ENCODE measurements around the gene ZGLP1. TPM values are rescaled to one million over a fixed set of nuclear protein-coding genes. Genes with fewer than 3 reads are reported as not detected.

Gene ZGLP1
- total RNA-seq, 1 donor from 2014 or later = 3.1 TPM

DNA sequence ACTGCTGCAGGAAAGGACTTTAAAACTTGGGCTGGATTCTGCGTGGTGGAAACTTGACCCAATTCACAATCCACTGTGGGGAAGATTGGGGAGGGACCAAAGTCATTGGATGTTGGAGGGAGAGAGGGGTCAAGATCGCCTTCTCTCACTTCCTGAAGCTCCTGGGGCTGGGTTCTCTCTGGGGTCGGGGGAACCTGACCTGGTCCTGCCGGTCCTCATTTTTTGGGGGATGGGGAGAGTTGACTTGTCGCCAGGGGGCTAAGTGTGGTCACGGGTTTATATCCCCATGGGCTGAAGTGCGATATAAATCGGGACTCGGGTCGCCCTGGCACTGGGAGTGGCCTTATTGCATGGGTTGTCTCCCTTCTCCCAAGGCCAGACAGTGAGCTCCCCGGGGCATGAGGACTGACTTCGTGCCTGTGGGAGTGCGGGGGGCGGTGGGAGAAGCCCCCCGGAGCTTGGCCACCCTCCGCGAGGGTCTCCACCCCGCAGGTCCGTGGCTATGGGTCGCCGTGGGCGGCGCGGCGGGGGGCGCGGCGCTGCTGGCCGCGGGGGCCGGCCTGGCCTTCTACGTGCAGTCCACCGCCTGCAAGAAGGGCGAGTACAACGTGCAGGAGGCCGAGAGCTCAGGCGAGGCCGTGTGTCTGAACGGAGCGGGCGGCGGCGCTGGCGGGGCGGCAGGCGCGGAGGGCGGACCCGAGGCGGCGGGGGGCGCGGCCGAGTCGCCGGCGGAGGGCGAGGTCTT is 13.6 kb downstream of the ZGLP1 start:
- intact Hi-C loops (cut with micrococcal nuclease) = loop anchor here (1.0 to 2.0 kb wide), 3 partner anchors 10 to 37 kb away; partner anchors contain the start of genes FDX2, ICAM4 and RAVER1

DNA sequence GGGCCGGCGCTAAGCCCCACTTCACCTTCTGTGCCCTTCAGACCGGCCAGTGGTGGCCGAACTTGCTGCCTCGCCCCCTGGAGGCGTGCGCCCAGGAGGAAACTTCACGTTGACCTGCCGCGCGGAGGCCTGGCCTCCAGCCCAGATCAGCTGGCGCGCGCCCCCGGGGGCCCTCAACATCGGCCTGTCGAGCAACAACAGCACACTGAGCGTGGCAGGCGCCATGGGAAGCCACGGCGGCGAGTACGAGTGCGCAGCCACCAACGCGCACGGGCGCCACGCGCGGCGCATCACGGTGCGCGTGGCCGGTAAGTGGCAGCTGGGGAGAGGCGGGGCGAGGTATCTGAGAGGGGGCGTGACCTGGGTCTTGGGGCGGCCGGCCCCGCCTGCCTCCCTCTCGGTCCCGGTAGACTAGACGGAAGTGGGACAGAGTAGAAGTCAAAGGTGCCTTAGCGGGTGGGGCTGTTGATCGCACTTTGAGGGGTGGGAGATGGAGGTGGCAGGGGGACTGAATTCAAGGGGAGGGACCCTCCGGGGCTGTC is 14.2 kb downstream of the ZGLP1 start:
- intact Hi-C loops (cut with micrococcal nuclease) = loop anchor here (1.0 to 2.0 kb wide), 3 partner anchors 9 to 38 kb away; partner anchors contain the start of genes FDX2, ICAM4 and RAVER1

DNA sequence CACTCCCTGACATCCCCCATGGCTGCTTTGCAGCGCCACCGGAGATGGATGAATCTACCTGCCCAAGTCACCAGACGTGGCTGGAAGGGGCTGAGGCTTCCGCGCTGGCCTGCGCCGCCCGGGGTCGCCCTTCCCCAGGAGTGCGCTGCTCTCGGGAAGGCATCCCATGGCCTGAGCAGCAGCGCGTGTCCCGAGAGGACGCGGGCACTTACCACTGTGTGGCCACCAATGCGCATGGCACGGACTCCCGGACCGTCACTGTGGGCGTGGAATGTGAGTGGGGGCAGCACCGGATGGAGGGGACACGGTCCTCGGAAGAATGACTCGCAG is 15.3 kb downstream of the ZGLP1 start:
- intact Hi-C loops (cut with micrococcal nuclease) = loop anchor here (2.0 kb wide), 1 partner anchor 22 kb away; the partner anchor contains the start of gene FDX2

DNA sequence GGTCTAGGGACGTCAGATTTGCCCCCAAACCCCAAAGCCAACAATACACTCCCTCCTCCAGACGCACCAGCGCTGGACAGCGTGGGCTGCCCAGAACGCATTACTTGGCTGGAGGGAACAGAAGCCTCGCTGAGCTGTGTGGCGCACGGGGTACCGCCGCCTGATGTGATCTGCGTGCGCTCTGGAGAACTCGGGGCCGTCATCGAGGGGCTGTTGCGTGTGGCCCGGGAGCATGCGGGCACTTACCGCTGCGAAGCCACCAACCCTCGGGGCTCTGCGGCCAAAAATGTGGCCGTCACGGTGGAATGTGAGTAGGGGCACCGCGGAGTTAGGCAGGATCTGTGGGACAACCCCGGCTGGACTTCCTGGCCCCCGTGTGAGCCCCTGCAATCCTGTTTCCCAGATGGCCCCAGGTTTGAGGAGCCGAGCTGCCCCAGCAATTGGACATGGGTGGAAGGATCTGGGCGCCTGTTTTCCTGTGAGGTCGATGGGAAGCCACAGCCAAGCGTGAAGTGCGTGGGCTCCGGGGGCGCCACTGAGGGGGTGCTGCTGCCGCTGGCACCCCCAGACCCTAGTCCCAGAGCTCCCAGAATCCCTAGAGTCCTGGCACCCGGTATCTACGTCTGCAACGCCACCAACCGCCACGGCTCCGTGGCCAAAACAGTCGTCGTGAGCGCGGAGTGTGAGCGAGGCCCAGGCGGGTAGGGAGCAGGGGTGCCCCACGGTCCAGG is 15.8 kb downstream of the ZGLP1 start:
- intact Hi-C loops (cut with micrococcal nuclease) = loop anchor here (2.0 kb wide), 1 partner anchor 23 kb away; the partner anchor contains the start of gene FDX2

DNA sequence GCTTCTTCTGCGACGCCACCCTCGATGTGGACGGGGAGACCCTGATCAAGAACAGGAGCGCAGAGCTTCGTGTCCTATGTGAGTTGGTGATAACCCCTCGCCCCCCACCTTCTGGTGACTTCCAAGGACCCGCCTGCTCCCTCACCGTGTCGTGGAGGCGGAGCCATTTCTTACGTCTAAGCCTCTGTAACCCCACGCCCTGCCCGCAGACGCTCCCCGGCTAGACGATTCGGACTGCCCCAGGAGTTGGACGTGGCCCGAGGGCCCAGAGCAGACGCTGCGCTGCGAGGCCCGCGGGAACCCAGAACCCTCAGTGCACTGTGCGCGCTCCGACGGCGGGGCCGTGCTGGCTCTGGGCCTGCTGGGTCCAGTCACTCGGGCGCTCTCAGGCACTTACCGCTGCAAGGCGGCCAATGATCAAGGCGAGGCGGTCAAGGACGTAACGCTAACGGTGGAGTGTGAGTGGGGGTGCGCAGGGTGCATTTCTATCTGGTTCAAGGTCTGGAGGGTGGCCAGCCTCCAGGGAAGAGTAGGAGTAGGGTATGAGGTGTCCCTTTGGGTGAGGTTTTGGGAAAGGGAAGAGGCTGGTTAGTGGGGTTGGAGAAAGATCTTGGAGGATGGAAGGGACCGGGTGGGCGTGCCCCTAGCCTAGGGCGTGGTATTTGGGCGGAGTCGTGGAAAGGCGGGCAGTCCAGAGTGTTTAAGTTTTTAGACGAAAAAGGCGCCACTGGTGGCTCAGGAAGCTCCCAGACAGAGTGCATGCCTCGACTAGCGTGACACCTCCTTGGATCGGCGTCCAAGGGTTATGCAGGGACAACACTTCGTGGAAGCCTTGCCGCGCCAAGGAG is 16.6 kb downstream of the ZGLP1 start:
- intact Hi-C loops (cut with micrococcal nuclease) = no loop called here

DNA sequence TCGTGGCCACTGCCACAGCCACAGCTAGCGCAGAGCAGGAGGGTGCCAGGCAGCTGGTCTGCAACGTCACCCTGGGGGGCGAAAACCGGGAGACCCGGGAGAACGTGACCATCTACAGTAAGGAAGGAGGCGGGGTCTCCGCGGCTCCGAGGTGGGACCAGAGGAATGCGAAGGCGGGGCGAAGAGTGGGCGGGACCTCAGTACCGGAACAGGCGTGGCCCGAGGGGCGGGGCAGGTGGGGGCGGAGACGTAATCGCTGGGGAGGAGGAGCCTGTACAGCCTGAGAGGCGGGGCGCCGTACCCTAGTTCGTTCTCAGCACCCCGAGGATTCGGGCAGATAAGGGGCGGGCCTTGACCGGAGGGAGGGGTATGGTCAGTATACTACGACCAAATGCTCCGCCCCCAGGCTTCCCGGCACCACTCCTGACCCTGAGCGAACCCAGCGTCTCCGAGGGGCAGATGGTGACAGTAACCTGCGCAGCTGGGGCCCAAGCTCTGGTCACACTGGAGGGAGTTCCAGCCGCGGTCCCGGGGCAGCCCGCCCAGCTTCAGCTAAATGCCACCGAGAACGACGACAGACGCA is 17.3 kb downstream of the ZGLP1 start:
- intact Hi-C loops (cut with micrococcal nuclease) = no loop called here

DNA sequence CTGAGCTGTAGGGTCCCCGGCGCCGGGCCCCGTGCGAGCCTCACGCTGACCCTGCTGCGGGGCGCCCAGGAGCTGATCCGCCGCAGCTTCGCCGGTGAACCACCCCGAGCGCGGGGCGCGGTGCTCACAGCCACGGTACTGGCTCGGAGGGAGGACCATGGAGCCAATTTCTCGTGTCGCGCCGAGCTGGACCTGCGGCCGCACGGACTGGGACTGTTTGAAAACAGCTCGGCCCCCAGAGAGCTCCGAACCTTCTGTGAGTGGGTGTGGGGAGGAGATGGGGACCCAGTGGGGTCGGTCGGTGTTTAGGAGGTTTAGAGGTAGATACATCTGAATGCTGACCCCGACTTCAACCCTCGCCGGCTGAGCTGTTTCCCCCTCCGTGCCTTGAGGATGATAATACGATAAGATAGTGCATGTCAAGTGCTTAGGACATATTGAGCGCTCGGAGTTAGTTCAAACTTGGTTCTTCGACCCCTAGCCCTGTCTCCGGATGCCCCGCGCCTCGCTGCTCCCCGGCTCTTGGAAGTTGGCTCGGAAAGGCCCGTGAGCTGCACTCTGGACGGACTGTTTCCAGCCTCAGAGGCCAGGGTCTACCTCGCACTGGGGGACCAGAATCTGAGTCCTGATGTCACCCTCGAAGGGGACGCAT is 17.9 kb downstream of the ZGLP1 start:
- intact Hi-C loops (cut with micrococcal nuclease) = loop anchor here (2.0 kb wide), 1 partner anchor 221 kb away; no protein-coding TSS in a partner anchor

DNA sequence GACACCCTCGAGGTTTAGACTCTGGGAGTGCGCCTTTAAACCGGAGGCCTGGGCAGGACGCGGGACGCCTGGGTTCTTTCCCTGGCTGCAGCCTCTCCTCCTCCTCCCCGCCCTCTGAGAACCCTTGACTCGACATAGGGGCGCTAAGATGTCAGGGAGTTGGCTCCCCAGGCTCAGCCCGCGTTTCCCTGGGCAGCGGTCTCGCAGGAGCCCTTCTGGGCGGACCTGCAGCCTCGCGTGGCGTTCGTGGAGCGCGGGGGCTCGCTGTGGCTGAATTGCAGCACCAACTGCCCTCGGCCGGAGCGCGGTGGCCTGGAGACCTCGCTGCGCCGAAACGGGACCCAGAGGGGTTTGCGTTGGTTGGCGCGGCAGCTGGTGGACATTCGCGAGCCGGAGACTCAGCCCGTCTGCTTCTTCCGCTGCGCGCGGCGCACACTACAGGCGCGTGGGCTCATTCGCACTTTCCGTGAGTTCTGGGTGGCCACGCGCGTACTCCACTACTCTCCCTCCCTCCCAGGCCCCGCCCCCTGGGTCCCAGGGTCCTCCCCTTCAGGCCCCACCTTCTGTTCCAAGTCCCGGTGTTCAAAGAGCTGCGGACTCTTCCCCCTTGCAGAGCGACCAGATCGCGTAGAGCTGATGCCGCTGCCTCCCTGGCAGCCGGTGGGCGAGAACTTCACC is 18.6 kb downstream of the ZGLP1 start:
- intact Hi-C loops (cut with micrococcal nuclease) = loop anchor here (2.0 kb wide), 1 partner anchor 222 kb away; no protein-coding TSS in a partner anchor

DNA sequence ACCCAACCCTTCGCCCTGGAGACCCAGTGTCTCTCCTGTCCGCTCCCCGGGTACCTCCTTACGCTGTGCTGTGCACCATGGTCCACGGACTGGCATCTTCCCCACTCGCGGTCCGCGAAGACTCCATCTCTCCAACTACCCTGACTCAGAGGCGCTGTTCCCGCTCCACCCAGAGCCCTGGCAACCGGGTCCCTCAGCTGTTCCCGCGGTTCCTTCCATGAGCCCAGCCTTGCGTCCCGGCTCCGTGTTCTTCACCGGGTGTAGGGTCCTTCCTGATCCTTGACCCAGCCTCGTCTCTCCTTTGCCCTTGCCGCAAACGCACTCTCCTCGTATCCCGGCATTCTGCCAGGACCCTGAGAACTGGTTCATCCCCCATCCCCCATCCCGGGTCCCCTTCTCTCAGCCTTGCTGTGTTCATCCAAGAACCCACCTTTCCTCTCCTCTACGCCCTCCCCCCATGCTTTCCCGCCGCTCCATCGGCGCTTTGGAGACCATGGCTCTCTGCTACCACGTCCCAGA is 19.2 kb downstream of the ZGLP1 start:
- intact Hi-C loops (cut with micrococcal nuclease) = loop anchor here (2.0 kb wide), 1 partner anchor 222 kb away; no protein-coding TSS in a partner anchor

DNA sequence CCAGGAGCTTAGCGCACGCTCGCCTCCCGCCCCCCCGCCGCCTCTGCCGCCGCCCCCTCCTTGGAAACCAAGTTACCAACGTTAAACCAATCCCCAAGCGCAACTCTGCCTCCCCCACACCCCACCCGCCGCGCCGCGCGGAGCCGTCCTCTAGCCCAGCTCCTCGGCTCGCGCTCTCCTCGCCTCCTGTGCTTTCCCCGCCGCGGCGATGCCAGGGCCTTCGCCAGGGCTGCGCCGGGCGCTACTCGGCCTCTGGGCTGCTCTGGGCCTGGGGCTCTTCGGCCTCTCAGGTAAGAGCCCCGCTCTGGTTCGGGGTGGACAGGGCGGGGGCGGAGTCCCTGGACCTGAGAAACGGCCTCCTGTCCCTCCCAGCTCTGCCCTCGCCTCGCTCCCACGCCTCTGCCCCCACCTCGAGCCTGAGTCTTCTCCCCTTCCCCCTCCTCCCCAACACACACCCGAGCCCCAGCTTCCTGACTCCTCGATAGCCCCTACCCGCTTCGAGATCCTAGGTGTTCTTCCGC is 19.7 kb downstream of the ZGLP1 start, which contains the start of gene ICAM5:
TSS of gene ICAM5 (plus strand) at position 117 of the 521 bp plus-strand sequence. CDS start at position 209, 92 bp downstream.
- intact Hi-C loops (cut with micrococcal nuclease) = loop anchor here (2.0 to 5.0 kb wide), 2 partner anchors 172 to 223 kb away; no protein-coding TSS in a partner anchor

DNA sequence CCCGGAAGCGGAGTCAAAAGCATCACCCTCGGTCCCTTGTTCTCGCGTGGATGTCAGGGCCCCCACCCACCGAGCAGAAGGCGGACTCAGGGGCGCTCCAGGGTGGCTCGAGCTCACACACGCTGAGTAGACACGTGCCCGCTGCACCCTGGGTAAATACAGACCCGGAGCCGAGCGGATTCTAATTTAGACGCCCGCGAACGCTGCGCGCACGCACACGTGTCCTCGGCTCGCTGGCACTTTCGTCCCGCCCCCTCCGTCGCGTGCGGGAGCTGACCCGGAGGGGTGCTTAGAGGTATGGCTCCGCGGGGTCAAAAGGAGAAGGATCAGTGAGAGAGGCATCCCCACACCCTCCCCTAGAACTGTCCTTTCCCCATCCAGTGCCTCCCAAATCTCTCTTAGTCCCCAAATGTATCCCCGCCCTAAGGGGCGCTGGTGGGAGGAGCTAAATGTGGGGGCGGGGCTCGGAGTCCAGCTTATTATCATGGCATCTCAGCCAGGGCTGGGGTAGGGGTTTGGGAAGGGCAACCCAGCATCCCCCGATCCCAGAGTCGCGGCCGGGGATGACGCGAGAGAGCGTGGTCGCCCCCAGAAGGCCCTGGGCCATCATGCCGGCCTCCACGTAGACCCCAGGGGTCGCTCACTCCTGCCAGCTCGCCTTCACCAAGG is 20.3 kb downstream of the ZGLP1 start:
- intact Hi-C loops (cut with micrococcal nuclease) = loop anchor here (5.0 kb wide), 1 partner anchor 173 kb away; no protein-coding TSS in a partner anchor

DNA sequence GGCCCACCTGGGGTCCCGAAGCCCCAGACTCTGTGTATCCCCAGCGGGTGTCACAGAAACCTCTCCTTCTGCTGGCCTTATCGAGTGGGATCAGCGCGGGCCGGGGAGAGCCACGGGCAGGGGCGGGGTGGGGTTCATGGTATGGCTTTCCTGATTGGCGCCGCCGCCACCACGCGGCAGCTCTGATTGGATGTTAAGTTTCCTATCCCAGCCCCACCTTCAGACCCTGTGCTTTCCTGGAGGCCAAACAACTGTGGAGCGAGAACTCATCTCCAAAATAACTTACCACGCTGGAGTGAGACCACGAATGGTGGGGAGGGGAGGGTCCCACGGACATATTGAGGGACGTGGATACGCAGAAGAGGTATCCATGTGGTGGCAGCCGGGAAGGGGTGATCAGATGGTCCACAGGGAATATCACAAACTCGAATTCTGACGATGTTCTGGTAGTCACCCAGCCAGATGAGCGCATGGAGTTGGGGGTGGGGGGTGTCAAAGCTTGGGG is 20.9 kb downstream of the ZGLP1 start:
- intact Hi-C loops (cut with micrococcal nuclease) = loop anchor here (5.0 kb wide), 1 partner anchor 174 kb away; no protein-coding TSS in a partner anchor

DNA sequence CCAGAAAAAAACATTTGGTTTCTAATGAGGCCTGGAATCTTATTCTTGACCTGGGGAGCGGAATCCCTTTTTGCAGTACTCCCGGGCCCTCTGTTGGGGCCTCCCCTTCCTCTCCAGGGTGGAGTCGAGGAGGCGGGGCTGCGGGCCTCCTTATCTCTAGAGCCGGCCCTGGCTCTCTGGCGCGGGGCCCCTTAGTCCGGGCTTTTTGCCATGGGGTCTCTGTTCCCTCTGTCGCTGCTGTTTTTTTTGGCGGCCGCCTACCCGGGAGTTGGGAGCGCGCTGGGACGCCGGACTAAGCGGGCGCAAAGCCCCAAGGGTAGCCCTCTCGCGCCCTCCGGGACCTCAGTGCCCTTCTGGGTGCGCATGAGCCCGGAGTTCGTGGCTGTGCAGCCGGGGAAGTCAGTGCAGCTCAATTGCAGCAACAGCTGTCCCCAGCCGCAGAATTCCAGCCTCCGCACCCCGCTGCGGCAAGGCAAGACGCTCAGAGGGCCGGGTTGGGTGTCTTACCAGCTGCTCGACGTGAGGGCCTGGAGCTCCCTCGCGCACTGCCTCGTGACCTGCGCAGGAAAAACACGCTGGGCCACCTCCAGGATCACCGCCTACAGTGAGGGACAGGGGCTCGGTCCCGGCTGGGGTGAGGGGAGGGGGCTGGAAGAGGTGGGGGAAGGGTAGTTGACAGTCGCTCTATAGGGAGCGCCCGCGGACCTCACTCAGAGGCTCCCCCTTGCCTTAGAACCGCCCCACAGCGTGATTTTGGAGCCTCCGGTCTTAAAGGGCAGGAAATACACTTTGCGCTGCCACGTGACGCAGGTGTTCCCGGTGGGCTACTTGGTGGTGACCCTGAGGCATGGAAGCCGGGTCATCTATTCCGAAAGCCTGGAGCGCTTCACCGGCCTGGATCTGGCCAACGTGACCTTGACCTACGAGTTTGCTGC is 22.5 kb downstream of the ZGLP1 start, which contains the start of gene ICAM4:
TSS of gene ICAM4 (plus strand) at position 153 of the 935 bp plus-strand sequence. CDS start at position 211, 58 bp downstream.
- intact Hi-C loops (cut with micrococcal nuclease) = loop anchor here (1.0 to 5.0 kb wide), 4 partner anchors 8 to 175 kb away; partner anchors contain the start of genes ICAM1 and RAVER1

DNA sequence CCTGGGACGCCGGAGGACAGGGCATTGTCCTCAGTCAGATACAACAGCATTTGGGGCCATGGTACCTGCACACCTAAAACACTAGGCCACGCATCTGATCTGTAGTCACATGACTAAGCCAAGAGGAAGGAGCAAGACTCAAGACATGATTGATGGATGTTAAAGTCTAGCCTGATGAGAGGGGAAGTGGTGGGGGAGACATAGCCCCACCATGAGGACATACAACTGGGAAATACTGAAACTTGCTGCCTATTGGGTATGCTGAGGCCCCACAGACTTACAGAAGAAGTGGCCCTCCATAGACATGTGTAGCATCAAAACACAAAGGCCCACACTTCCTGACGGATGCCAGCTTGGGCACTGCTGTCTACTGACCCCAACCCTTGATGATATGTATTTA is 24.2 kb downstream of the ZGLP1 start:
- intact Hi-C loops (cut with micrococcal nuclease) = loop anchor here (5.0 kb wide), 1 partner anchor 177 kb away; no protein-coding TSS in a partner anchor

DNA sequence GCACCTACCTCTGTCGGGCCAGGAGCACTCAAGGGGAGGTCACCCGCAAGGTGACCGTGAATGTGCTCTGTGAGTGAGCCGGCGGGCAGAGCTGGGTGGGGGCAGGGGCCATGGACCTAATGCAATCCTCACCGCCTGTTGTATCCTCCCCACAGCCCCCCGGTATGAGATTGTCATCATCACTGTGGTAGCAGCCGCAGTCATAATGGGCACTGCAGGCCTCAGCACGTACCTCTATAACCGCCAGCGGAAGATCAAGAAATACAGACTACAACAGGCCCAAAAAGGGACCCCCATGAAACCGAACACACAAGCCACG is 24.7 kb downstream of the ZGLP1 start:
- intact Hi-C loops (cut with micrococcal nuclease) = loop anchor here (5.0 kb wide), 1 partner anchor 177 kb away; no protein-coding TSS in a partner anchor
